ENCODE results near the gene SRSF4. TPM values are rescaled to one million over a fixed set of nuclear protein-coding genes. Genes with fewer than 3 reads are reported as not detected.

Gene SRSF4
- total and polyA plus RNA-seq, 8 donors = 66.0 to 138 (median 120) TPM

DNA sequence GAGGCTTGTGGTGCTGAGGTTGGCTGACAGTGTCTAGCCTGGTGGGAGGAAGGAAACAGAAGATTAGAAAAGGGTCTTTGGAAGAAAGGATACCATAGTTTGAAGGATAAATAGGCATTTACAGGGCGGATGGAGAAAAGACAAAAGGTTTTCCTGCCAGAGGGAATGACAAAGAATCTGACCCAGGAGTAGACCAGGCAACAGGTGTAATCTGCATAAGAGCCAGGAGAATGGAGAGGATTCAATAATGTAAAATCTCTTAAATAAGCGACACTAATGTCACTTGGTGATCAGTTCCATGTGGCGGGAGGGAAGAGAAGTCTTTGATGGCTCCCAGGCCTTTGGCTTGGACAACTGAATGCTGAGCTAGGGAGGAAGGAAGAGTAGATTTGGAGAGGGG lies 39.6 kb upstream of the SRSF4 start:
- Histone ChIP-seq H3K27ac (no peak overlapping the region), H3K9me3 (no peaks in the 10 kb centered on the region), H3K4me1 (no peaks in the 10 kb centered on the region), H3K4me3 (no peak overlapping the region), H3K36me3 (peaks cover 0 to 15% of the 10 kb centered on the region in 2 donors), H3K27me3 (no peaks in the 10 kb centered on the region)
- intact Hi-C loops (cut with DNase I) = no loop called here
- DNase-seq (no peak), ATAC-seq (no peak)
- TF ChIP-seq, protein P1, sequence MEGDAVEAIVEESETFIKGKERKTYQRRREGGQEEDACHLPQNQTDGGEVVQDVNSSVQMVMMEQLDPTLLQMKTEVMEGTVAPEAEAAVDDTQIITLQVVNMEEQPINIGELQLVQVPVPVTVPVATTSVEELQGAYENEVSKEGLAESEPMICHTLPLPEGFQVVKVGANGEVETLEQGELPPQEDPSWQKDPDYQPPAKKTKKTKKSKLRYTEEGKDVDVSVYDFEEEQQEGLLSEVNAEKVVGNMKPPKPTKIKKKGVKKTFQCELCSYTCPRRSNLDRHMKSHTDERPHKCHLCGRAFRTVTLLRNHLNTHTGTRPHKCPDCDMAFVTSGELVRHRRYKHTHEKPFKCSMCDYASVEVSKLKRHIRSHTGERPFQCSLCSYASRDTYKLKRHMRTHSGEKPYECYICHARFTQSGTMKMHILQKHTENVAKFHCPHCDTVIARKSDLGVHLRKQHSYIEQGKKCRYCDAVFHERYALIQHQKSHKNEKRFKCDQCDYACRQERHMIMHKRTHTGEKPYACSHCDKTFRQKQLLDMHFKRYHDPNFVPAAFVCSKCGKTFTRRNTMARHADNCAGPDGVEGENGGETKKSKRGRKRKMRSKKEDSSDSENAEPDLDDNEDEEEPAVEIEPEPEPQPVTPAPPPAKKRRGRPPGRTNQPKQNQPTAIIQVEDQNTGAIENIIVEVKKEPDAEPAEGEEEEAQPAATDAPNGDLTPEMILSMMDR (IDR thresholded peaks at IDR 0.05) = no peak

- intact Hi-C loops (cut with DNase I) = no loop called here
- peak; percentile 14 for ATAC-seq
- Histone ChIP-seq H3K4me3 (no peak overlapping the region), H3K4me1 (no peaks in the 10 kb centered on the region), H3K36me3 (peaks cover 0 to 36% of the 10 kb centered on the region in 2 donors), H3K9me3 (no peaks in the 10 kb centered on the region), H3K27me3 (no peaks in the 10 kb centered on the region), H3K27ac (no peak overlapping the region)
- TF ChIP-seq, protein P1 (IDR thresholded peaks at IDR 0.05) = no peak
- DNase-seq = no peak
These were observed 36.5 kb upstream of the SRSF4 start for GRCh38 chr1:29218223-29218622.

DNA sequence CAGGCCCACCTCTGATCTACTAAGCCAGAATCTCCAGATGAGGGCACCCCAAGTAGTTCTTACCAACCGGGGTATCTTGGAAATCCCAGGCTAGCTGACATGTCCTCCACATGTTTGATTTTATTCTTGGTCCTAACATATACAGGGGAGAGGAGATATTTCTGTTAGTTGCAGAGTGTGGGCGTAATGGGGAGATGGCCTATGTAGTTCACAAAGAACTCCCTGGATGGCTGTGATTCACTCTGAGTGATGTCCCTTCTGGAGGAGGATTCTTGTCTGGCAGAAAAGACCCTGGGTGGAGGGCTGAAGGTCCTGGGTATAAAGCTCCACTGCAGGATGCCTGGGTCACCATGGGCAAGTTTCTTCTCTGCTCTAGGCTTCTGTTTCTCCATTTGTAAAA lies 35.9 kb upstream of the SRSF4 start:
- ATAC-seq = no peak
- DNase-seq = no peak
- no peak overlapping the region for H3K27ac ChIP-seq
- TF ChIP-seq, protein P1 (IDR thresholded peaks at IDR 0.05) = no peak
- intact Hi-C loops (cut with DNase I) = no loop called here
- no peaks in the 10 kb centered on the region for H3K9me3 ChIP-seq
- no peaks in the 10 kb centered on the region for H3K27me3 ChIP-seq
- H3K4me1 ChIP-seq = no peaks in the 10 kb centered on the region
- H3K4me3 ChIP-seq = no peak overlapping the region
- H3K36me3 ChIP-seq = peaks cover 0 to 42% of the 10 kb centered on the region in 2 donors

- Histone ChIP-seq H3K9me3 (no peaks in the 10 kb centered on the region), H3K27me3 (no peaks in the 10 kb centered on the region), H3K4me1 (no peaks in the 10 kb centered on the region), H3K27ac (no peak overlapping the region), H3K4me3 (no peak overlapping the region), H3K36me3 (peaks cover 0 to 54% of the 10 kb centered on the region in 2 donors)
- ATAC-seq = no peak
- intact Hi-C loops (cut with DNase I) = no loop called here
- TF ChIP-seq, protein P1 (IDR thresholded peaks at IDR 0.05) = no peak
- DNase-seq = no peak
These were observed 31.4 kb upstream of the SRSF4 start for GRCh38 chr1:29213055-29213454.

DNA sequence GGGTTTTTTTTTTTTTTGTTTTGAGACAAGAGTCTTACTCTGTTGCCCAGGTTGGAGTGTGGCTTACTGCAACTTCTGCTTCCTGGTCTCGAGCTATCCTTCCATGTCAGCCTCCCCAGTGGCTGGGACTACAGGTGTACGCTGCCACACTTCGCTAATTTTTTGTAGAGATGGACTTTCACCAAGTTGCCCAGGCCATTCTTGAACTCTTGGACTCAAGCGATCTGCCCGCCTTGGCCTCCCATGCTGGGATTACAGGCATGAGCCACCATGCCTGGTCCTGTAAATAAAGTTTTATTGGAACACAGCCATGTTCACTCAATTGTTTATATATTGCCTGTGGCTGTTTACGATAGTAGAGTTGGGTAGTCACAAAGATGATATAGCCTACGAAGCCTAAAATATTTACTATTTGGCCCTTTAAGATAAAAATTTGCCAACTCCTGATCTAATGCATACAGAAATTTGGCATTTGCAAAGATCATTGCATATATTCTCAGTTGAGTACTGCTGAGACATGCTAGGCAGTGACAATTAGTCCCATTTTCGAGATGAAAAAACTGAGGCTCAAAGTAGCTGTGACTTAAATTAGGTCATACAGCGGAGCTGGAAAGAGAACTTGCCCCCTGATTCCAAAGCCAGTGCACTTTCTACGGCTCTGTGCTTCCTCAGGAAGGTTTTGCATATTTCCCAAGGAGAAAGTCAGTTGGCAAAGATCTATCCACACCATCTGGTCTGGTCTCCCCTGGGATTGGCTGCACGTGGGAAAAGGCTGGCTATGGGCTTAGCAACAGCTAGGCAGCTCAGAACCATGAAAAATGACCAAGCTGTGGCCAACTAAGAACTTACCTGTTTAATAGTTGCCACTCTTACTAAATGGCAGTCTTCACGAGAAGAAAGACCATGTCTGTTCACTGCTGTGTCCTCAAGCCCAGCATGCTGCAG lies 29.7 kb upstream of the SRSF4 start:
- Histone ChIP-seq H3K27me3 (no peaks in the 10 kb centered on the region), H3K4me3 (no peak overlapping the region), H3K27ac (no peak overlapping the region), H3K4me1 (no peaks in the 10 kb centered on the region), H3K36me3 (peaks cover 0 to 56% of the 10 kb centered on the region in 2 donors), H3K9me3 (no peaks in the 10 kb centered on the region)
- ATAC-seq (no peak), DNase-seq (no peak)
- TF ChIP-seq, protein P1 (IDR thresholded peaks at IDR 0.05) = no peak
- intact Hi-C loops (cut with DNase I) = no loop called here
